Stimulated activated CD4-positive, alpha-beta T cell treated with anti-CD3 and anti-CD28 coated beads, Interleukin-2, amount 100 ng/mL, for 4 hours (primary cell): ENCODE measurements around the gene ISG15.
"Not testable (repeated sequence)": the region's sequence is repeated elsewhere in the genome, so short reads cannot be mapped to it uniquely, and the experiment has no call there.

Experiments used
- DNase-seq: peaks from one replicate; pipeline ENCODE4 v3.0.0-alpha.2; 2020; ENCODE audit warnings: low read depth

ISG15 gene

DNA sequence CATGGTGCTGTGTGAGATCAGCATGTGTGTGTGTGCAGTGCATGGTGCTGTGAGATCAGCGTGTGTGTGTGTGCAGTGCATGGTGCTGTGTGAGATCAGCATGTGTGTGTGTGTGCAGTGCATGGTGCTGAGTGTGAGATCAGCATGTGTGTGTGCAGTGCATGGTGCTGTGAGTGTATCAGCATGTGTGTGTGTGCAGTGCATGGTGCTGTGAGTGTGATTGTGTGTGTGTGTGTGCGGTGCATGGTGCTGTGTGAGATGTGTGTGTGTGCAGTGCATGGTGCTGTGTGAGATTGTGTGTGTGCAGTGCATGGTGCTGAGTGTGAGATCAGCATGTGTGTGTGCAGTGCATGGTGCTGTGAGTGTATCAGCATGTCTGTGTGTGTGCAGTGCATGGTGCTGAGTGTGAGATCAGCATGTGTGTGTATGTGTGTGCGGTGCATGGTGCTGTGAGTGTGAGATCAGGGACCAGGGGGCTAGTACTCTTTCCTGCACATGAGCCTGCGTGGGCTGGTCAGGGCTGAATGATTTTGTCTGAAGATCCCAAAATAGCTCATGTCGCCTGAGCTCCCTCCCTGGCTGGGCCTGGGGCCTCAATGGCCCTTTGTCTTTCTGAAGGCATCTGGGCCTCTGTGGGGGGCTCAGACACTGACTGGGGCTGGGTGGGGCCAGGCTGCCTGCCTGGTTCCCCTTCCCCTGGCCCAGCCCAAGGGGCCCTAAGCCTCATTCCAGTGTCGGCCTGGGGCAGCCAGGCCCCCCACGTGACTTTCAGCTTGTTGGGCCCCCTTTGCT lies 17.8 kb downstream of the ISG15 start:
- not testable (repeated sequence) for DNase-seq

DNA sequence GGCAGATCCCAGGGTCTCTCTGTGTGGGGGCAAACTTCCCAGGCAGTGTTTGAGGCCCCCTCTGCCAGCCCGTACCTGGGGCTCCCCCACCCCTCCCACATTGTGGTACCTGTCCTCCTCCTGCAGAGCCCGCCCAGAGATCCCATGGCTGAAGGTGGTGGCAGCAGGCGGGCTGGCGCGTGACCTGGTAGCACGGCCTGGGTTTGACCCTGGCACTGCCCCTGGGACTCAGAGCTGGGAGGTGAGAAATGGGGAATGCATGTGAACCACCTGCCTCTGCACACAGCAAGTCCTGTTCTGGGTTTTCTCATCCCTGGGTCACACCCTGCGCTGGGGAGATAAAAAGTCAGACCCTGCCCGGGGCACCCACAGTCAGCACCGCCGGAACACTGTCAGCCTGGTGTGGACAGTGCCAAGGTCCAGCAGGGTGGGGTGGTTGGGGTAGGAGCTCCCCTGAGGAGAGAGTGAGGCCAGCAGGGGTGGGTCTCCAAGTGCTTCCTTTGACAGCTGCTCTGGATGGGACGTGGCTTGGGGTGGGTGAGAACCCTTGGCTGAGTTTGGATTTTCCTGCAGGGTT lies 18.4 kb downstream of the ISG15 start:
- DNase-seq = no peak

DNA sequence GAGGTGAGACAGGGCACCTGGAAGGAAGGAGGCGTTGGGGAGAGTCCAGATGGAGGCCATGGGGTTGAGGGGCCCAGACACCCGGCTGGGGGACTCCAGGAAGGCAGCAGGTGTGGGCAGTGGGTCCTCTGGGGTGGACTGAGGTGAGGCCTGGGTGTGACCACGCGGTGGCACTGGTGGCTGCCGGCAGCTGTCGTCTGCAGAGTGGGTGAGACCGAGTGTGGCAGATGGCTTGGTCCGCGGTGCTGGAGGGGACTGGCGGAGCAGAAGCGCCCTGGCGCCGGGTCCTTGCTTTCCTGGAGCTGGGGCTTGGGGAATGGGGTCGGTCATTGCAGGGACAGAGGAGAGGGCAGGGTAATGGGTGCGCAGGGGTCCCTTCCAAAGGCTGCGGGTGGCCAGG lies 19.1 kb downstream of the ISG15 start:
- no peak for DNase-seq

DNA sequence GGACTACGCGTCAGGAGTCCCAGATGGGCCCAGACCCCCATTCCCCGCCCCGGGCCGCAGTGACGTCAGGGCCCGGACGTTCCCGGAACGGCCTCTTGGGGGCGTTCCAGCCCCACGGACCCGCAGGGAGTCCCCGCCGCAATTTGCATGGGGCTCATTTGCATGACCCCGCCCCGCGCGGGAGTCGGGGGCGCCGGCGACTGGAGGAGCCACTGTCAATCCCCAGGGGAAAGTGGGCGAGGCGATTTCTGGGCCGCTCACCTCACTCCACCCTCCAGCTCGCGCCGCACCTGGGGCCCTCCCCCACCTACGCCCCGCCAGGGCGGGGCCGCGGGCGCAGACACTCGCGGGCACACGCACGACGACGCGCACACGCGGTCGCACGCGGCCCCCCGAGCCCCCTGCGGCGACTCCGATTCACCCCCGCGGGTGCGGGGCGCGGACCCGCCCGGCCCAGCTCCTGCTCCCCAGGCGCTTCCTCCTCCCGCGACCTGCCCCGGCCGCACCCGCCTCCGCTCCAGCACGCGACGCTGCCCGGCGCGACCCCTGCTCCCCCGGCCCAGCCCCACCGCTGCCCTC lies 19.8 kb downstream of the ISG15 start:
- peak; percentile 95 for DNase-seq

DNA sequence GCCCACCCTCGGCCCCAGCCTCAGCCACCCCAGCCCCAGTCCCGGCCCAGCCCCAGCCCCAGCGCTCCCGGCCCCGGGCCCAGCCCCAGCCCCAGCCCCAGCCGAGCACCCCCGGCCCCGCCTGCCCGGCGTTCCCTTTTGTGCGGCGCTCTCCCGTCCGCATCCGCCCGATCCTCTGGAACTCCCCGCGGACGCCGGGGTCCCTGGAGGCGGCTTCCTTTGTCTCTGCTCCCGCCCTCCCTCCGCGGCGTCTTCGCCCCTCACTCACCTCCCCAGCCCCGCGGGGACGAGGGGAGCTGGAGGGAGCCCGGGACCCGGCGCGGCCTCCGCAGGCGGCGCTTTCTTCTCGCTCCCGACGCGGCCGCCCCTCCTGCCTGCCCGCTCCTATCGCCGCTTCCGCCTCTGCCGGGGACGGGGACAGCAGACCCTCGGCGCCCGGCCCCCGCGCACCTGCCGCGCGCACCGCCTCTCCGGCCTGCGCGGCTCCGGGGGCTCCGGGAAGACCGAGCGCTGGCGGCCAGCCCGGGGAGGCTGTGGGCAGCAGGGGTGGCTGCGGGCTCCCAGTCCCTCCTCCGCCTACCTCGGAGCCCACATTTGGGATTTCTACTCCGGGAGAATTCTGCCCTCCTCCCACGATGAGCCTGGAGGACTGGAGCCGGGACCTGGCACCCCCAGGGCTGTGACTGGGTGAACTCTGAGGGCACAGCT lies 20.6 kb downstream of the ISG15 start:
- DNase-seq = no peak

DNA sequence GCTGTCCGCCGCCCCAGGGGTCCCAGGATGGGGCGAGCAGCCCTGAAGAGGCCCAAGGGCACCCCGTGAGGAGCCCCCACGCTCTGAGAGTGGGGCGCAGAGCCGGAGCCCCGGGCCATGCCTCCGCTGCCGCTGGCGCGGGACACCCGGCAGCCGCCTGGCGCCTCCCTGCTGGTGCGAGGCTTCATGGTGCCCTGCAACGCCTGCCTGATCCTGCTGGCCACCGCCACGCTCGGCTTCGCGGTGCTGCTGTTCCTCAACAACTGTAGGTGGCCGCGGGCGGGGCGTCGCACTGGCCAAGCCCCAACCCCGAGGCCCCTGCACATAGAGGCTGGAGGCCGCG lies 21.1 kb downstream of the ISG15 start:
- DNase-seq = no peak

DNA sequence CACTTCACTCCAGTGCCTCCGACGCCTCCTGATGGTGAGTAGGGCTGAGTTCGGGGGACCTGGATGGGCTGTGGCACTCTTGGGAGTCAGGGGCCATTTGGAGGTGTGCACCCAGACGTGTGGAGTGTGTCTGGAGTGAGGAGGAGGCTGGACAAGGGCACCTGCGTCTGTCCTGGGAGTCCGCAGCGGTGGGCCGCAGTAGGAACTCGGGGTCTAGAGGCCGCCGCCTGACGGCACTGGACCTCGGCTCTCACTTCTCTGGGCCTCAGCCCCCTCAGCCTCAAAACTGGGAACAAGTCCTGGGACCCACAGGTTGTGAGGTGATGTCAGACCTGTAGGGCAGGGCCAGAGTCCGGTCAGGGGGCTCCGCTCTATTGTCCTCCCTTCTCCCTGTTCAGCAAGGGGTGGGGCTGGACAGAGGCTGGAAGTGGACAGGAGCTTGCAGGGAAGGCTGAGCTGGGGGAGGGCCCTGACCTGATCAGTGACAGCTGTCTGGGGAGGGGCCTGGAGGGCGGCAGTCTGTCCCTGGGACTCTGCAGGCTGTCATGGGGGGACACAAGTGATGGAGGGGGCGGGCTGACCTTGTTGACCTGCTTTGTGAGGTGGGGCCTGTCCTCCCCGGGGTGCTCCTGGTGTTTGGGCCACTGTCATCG lies 22.1 kb downstream of the ISG15 start:
- no peak for DNase-seq

DNA sequence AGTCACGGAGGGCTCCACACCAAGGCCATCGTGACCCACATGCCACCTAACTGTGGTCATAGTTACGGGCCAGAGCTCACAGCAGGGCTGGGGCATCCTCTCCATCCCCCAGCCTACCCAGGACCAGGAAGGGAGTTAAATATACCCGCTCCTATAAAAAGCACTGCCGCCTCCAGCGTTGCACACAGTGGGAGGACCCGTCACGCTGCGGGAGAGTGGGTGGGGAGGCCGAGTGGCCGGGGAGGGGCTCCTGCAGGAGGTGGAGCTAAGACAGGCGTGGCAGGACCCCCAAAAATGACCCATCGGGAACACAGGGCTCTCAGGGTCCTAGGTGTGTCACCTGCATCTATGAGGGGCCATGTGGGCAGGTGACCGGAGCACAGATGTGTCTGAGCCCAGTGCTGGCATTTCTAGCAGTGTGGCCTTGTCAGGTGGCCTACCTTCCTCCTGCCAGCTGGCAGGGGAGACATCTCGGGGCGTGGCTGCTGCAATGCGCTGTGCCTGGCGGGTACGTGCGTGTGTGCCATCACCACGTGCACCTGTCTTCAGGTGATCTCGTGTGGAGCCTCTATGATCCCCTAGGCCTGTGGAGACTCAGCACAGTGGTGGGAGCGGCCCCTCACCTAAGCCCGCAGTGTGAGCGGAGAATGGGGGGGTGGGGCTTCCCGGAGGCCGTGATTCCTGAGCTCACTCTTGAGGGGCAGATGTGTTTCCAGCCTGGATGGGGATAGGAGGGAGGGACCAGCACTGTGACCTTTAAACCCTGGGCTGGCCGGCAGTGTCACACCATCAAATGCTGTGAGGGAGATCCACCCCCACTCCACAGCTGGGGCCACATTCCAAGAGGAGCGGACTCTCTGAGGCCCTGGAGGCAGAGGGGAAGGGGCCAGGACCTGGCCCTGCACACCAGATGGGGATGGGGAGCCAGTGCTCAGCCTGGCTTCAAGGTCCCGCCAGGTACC lies 24.4 kb downstream of the ISG15 start:
- DNase-seq = no peak

DNA sequence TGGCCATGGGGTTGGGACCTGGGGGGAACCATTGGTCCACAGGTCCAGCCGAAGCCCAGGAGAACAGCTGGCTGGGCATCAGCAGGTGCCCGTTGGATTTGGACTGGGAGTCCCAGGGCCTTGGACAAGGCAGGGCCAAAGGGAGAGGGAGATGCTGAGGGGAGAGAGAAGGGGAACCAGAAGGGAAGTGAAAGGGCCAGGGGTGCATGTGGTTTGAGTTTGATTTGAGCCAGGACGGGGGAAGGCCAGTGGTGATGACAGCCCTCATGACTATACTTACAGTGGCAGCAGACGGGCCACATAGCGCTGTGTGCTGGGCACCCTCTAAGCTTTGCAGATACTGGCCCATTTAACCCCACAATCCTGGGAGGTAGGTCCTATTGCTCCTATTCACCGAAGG lies 25.4 kb downstream of the ISG15 start:
- DNase-seq = no peak

DNA sequence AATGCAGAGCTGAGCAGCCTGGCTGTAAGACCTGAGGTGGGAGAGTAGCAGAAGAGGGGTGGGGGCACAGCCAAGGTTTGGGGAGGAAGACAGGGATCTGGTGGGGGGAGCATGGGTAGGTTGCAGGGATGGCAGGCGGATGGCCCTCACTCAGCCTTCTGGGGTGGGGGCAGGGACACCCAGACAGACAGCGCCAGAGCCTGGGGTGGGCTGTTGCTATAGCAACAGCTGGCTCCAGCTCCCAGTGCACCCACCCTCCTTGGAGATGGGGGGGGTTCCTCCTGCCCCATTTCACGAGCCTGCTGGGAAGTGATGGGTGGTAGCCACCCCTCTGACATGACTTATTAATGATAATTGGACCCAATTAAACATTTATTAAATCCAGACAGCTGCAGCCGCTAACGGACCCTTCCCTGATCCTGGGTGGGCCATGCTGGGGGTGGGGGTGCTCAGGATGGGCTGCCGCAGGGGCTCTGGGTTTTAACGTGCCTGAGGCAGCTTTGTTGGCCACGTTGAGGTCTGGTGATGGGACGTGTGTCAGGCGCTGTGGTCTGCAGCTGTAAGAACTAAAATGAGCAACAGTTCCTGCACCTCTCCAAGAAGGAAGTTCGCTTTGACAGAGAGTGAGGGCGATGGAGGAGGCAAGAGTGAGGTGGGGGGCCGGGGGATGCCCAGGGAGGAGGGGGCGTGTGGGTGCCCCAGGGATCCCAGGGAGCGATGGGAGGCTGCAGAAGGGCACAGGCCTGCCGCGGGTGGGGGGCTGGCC lies 26.0 kb downstream of the ISG15 start:
- no peak for DNase-seq

DNA sequence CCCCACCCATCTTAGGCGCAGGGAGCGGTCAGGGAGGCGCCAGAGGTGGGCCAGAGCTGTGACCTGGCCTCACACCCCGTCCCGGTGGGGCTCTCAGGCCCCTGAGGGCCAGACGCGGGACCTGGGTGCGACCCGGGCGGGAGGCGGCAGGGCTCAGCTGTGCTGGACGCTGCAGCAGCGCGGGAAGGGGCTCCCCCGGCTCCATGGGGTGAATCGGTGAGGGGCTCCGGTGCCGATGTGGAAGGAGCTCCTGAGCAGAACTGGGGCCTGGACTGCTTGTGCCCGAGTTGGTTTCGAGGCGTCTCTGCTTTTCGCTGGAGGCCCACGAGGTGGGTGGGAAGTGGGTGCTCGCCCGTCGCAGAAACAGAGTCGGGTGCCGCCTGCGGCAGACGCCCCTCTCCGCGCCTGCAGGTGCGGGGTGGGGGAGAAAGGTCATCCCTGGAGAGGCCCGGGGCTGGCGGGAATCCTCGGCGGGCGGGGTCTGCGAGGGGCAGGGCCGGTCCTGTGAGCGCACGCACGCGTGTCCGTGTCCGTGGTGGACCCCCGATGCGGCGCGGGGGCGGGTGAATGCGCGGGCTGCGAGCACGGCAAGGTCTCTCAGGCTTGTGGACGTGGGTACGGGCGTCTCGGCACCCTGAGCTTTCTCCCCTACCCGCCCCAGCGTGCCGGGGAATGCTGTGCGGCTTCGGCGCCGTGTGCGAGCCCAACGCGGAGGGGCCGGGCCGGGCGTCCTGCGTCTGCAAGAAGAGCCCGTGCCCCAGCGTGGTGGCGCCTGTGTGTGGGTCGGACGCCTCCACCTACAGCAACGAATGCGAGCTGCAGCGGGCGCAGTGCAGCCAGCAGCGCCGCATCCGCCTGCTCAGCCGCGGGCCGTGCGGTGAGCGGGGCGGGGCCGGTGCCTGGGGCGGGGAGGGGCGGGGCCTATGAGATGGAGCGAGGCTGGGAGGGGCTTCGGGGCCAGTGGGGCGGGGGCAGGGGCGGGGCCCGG lies 27.0 kb downstream of the ISG15 start:
- DNase-seq = peak; percentile 66

DNA sequence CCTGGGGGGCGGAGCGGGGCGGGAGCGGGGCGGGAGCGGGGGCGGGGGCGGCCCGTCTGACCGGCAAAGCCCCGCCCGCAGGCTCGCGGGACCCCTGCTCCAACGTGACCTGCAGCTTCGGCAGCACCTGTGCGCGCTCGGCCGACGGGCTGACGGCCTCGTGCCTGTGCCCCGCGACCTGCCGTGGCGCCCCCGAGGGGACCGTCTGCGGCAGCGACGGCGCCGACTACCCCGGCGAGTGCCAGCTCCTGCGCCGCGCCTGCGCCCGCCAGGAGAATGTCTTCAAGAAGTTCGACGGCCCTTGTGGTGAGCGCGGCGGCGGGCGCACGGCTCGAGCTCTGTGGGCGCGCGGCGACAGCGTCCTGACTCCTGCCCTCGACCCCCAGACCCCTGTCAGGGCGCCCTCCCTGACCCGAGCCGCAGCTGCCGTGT lies 27.8 kb downstream of the ISG15 start:
- no peak for DNase-seq

DNA sequence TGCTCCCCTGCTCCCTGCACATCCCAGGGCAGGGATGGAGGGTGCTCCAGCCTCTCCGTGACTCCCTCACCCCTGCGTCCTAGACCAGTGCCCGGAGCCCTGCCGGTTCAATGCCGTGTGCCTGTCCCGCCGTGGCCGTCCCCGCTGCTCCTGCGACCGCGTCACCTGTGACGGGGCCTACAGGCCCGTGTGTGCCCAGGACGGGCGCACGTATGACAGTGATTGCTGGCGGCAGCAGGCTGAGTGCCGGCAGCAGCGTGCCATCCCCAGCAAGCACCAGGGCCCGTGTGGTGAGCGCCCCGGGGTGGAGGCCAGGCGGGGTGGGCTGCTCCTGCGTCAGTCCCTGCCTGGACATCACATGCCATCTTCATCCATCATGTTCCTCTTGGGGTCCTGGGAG lies 28.6 kb downstream of the ISG15 start:
- no peak for DNase-seq

DNA sequence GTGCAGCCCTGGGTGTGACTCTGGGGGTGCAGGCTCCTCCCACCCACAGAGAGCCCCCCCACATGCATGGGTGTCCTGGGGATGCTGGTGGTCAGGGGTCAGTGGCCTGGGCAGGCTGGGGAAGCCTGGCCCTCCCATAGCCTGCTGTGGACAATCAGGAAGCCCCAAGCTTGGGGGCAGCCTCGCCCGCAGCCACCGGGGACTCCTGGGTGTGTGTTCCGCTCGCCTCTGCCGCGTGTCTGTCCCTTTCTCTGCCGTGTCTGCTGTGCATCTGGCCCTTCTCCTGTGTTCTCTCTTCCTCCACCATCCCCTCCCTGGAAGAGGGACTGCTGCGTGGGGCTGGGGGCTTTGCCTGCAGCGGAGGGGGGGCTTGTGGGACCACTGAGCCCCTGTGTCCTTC lies 29.5 kb downstream of the ISG15 start:
- no peak for DNase-seq

DNA sequence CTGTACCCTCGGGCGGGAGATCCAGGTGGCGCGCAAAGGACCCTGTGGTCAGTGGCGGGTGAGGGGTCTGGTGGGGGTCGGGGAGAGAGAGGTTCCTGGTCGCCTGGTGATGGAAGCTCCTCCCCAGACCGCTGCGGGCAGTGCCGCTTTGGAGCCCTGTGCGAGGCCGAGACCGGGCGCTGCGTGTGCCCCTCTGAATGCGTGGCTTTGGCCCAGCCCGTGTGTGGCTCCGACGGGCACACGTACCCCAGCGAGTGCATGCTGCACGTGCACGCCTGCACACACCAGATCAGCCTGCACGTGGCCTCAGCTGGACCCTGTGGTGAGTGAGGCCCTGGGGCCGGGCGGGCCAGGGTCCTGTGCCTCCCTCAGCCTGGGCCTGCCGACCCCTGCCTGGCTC lies 30.1 kb downstream of the ISG15 start:
- no peak for DNase-seq

DNA sequence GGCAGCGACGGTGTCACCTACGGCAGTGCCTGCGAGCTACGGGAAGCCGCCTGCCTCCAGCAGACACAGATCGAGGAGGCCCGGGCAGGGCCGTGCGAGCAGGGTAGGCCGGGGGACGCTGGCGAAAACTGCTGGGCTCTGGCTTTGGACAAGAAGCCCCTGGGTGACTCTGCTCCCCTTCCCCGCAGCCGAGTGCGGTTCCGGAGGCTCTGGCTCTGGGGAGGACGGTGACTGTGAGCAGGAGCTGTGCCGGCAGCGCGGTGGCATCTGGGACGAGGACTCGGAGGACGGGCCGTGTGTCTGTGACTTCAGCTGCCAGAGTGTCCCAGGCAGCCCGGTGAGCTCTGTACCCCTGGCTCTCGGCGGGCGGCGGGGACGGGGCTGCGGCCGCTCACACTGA lies 30.6 kb downstream of the ISG15 start:
- DNase-seq = no peak

DNA sequence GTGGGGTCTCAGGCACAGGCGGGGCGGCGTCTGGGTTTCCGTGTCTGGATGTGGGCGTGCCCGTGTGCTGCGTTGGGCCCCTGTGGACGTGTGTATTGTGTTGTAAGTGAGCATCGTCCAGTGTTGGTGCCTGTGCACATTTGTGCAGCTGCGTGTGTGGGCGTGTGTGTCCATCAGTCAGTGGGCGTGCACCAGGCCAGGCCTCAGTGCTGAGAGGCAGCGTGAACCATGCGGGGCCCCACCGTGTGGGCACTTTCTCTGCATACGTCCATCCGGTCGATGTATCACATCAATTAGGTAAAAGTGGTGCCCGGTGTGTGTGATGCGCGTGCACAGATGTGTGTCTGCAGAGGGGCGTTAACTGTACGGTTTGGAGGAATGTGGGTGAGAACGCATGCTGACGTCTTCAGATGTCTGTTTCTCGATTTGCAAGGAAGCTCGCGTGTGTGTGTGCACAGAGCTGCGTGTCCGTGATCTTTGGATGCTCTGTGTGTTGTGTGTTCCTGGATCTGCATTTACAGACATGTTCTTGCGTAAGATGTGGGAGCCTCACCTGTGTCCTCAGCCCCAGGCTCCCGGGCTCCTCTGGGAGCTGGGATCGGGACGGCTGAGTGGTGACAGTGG lies 31.3 kb downstream of the ISG15 start:
- no peak for DNase-seq

DNA sequence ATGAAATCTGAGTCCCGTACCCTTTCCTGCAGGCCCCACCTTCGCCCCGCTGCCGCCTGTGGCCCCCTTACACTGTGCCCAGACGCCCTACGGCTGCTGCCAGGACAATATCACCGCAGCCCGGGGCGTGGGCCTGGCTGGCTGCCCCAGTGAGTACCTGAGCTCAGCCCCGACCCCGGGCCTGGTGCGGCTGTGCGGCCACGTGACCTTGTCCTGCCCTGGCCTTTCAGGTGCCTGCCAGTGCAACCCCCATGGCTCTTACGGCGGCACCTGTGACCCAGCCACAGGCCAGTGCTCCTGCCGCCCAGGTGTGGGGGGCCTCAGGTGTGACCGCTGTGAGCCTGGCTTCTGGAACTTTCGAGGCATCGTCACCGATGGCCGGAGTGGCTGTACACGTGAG lies 31.8 kb downstream of the ISG15 start:
- no peak for DNase-seq

DNA sequence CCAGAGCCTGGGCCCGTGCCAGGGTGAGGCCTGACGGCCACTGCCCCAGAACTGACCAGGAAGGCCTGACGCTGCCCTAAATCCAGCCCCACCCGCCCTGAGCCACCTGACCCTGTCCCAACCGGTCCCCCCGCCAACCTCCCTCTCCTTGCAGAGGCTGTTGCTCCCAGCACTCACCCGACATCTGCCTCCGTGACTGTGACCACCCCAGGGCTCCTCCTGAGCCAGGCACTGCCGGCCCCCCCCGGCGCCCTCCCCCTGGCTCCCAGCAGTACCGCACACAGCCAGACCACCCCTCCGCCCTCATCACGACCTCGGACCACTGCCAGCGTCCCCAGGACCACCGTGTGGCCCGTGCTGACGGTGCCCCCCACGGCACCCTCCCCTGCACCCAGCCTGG lies 32.9 kb downstream of the ISG15 start:
- DNase-seq = no peak
